ENCODE measurements around the gene PINLYP.

- no peak for TF ChIP-seq USF2 (CRISPR knock-in tag; IDR thresholded peaks at IDR 0.05)
- TF ChIP-seq, protein P1, sequence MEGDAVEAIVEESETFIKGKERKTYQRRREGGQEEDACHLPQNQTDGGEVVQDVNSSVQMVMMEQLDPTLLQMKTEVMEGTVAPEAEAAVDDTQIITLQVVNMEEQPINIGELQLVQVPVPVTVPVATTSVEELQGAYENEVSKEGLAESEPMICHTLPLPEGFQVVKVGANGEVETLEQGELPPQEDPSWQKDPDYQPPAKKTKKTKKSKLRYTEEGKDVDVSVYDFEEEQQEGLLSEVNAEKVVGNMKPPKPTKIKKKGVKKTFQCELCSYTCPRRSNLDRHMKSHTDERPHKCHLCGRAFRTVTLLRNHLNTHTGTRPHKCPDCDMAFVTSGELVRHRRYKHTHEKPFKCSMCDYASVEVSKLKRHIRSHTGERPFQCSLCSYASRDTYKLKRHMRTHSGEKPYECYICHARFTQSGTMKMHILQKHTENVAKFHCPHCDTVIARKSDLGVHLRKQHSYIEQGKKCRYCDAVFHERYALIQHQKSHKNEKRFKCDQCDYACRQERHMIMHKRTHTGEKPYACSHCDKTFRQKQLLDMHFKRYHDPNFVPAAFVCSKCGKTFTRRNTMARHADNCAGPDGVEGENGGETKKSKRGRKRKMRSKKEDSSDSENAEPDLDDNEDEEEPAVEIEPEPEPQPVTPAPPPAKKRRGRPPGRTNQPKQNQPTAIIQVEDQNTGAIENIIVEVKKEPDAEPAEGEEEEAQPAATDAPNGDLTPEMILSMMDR (IDR thresholded peaks at IDR 0.05) = no peak
- no peak for TF ChIP-seq TP53 (CRISPR knock-in tag; IDR thresholded peaks at IDR 0.05)
These were observed 5.9 kb downstream of the PINLYP start for GRCh38 chr19:43581467-43581866.

All from WTC11 (cell line).